K562 (cell line): ENCODE data around the gene SIGLEC9. TPM values are rescaled to one million over a fixed set of nuclear protein-coding genes. Genes with fewer than 3 reads are reported as not detected.

Source experiments
- C11orf30 ChIP-seq: fragments of 450-650 bp; IDR thresholded peaks from 2 replicates; pipeline ENCODE4 v1.6.1; 2016; ENCODE audit warnings: low read depth, mild to moderate bottlenecking
- CREB3 ChIP-seq: fragments of 450-650 bp; conservative IDR thresholded peaks from 2 replicates; pipeline ENCODE4 v1.6.1; 2016; ENCODE audit warnings: missing genetic modification characterization, low read depth, mild to moderate bottlenecking, missing compliant biosample characterization, moderate library complexity
- DEAF1 ChIP-seq: fragments of 450-650 bp; formaldehyde crosslinking; IDR thresholded peaks from 2 replicates; pipeline ENCODE4 v1.4.0; 2020; ENCODE audit warnings: mild to moderate bottlenecking, moderate library complexity
- EZH2 ChIP-seq: IDR thresholded peaks from 2 replicates; pipeline ENCODE4 v1.6.1; 2012; ENCODE audit warnings: low read depth, mild to moderate bottlenecking, inconsistent platforms, low read length, borderline replicate concordance
- HSF4 ChIP-seq: fragments of 250-450 bp; sonication (Bioruptor Pico); IDR thresholded peaks from 2 replicates; pipeline ENCODE4 v2.1.2; 2022; ENCODE audit warnings: mild to moderate bottlenecking, moderate library complexity, borderline replicate concordance
- MAFF ChIP-seq: IDR thresholded peaks from 2 replicates; pipeline ENCODE4 v1.6.1; 2012; ENCODE audit warnings: low read length, improper control_type of control experiment
- MAFG ChIP-seq: fragments of 450-650 bp; conservative IDR thresholded peaks from 2 replicates; pipeline ENCODE4 v1.6.1; 2016; ENCODE audit warnings: missing genetic modification characterization, missing compliant biosample characterization
- MAFK ChIP-seq: IDR thresholded peaks from 2 replicates; pipeline ENCODE4 v1.6.1; 2011; ENCODE audit warnings: low read length, improper control_type of control experiment
- ZNF316 ChIP-seq: fragments of 450-650 bp; IDR thresholded peaks from 2 replicates; pipeline ENCODE4 v1.6.1; 2016
- ZNF507 ChIP-seq: conservative IDR thresholded peaks from 2 replicates; pipeline ENCODE4 v1.6.1; 2017; ENCODE audit warnings: missing genetic modification characterization, missing compliant biosample characterization
- polyA plus RNA-seq, 8 experiments: library from polyadenylated mRNA; depleted of rRNA in 4 of 8; stranded (reverse) in 5 of 8; unstranded in 3 of 8; fragments of >200 nt; fragmentation: Nextera tagmentation in 2 of 8; fragmentation: Illumina TruSeq in 1 of 8; extraction: Ambion mirVana in 2 of 8; extraction: Trizol in 1 of 8; gene quantifications; 2 replicates each; pipeline versions ENCODE4 v1.2.1 to v1.2.3, GENCODE V29; 2011 to 2014; ENCODE audit warnings: inconsistent platforms in 1 of 8, missing spikeins in 1 of 8
- total RNA-seq, 7 experiments: library from RNA; depleted of rRNA in 6 of 7; stranded (reverse); fragments of >200 nt in 6 of 7; fragmentation: Illumina TruSeq in 2 of 7; extraction: Trizol in 2 of 7; gene quantifications; 2 replicates each; pipeline versions ENCODE4 v1.2.1 to v1.2.3, GENCODE V29; 2011 to 2021; ENCODE audit warnings: low replicate concordance in 1 of 7

The SIGLEC9 gene
- total and polyA plus RNA-seq, 9 of the 15 experiments (the other 6 are each of a cell fraction or from before 2014, with no cell fraction given) = 0.09 to 0.34 (median 0.22) TPM; not detected in 4

- TF ChIP-seq MAFF = peak; percentile 41; the same call in 1 of the 2 replicates
- no peak for TF ChIP-seq HSF4 (CRISPR knock-in tag)
- TF ChIP-seq ZNF316 = peak; percentile 91
- peak; percentile 89 for TF ChIP-seq C11orf30
- TF ChIP-seq MAFK = peak; percentile 79
- no peak for TF ChIP-seq ZNF507 (tag)
- peak; percentile 83 for TF ChIP-seq MAFG
- no peak for TF ChIP-seq DEAF1 (CRISPR knock-in tag)
- no peak for TF ChIP-seq EZH2
- TF ChIP-seq CREB3 (tag) = no peak
Measured at GRCh38 chr19:51124729-51125128, at the start of gene SIGLEC9 (continued).
